AG09319 (cell line): ENCODE results near the gene SLC25A26.

Experiments
- DNase-seq: peaks from one replicate; pipeline ENCODE4 v3.0.0-alpha.2; 2010; ENCODE audit warnings: low read depth; ENCODE audit errors: extremely low read depth
- TF ChIP-seq, protein P1 (sequence below): IDR thresholded peaks from 2 replicates; pipeline ENCODE4 v1.5.1; 2011; ENCODE audit warnings: low read depth, mild to moderate bottlenecking, inconsistent platforms, low read length, moderate library complexity

The SLC25A26 gene

DNA sequence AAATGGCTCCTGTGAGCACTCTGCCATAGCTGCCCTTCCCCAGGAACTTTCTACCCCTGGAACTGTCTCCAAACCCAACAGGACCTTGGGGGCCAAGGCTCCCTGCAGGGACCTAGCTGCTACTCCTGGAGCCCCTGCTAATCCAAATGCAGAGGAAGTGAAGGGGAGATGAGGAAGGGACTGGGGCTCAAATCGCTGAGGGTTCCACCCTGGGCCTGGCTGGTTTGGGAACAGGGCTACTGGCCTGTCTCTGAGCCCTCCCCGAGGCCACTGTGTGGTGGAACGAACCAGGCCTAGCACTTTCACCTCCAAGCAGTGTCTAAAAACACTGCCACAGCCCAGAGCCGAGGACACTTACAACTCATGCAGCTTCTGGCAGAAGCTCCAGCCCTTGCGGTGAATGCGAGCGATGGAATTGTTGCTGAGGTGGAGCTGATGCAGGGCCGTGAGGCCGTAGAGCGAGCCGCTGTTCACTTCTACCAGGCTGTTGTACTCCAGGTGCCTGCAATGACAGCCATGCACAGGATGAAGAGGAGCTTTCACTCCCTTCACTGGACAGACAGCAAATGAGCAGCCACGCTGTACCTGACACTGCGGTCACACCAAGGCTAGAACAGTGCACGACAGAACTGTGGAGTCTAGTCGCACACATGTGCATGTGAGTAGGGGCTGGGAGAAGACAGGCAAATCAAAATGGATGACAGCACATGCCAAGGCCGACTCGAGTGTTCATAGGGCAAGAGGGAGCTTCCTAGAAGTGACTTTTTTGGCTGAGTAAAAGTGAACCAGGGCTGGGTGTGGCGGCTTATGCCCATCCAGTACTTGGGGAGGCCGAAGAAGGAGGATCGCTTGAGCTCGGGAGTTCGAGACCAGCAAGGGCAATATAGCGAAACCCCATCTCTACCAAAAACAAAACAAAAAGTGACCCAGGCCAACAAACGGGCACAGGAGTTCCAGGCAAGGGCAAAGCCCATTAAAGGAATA lies 189.3 kb downstream of the SLC25A26 start:
- no peak for DNase-seq
- TF ChIP-seq, protein P1, sequence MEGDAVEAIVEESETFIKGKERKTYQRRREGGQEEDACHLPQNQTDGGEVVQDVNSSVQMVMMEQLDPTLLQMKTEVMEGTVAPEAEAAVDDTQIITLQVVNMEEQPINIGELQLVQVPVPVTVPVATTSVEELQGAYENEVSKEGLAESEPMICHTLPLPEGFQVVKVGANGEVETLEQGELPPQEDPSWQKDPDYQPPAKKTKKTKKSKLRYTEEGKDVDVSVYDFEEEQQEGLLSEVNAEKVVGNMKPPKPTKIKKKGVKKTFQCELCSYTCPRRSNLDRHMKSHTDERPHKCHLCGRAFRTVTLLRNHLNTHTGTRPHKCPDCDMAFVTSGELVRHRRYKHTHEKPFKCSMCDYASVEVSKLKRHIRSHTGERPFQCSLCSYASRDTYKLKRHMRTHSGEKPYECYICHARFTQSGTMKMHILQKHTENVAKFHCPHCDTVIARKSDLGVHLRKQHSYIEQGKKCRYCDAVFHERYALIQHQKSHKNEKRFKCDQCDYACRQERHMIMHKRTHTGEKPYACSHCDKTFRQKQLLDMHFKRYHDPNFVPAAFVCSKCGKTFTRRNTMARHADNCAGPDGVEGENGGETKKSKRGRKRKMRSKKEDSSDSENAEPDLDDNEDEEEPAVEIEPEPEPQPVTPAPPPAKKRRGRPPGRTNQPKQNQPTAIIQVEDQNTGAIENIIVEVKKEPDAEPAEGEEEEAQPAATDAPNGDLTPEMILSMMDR, result no peak

DNA sequence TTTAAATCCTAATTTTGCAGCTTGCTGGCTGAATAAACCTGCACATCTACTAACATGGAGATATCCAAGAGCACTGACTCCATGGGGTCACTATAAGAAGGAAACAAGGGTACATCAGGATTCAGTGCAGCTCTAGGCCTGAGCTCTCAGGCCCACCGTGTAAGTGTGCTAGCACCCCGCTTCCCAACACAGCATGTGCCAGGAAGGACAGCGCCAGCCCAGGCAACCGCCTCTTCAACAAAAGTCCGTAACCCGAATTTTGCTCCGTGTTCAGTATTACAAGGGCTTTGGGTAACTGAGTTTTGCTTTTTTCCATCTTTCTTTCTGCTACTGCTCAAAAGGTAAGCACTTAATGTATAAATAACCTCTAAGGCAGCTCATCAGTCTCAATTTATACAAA lies 190.2 kb downstream of the SLC25A26 start:
- TF ChIP-seq, protein P1, result no peak
- no peak for DNase-seq

DNA sequence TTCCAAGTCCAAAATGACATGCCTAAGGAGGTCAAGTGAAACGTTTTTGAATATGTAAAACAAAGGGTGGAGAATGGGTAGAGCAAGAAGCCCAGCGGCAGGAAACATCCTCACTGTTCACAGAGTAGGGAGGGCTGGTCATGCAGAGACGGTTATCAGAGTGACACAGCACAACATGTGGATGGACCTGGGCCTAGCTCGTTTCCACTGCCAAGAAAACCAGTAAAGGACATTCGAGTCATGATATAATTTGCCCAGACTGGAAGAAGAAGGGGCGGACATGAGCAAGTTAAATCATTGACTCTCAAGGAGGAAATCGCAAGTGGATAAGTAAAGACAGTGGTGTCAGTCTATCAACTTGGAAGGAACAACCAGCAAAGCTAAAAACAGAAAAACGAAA lies 190.7 kb downstream of the SLC25A26 start:
- TF ChIP-seq, protein P1, result no peak
- no peak for DNase-seq

DNA sequence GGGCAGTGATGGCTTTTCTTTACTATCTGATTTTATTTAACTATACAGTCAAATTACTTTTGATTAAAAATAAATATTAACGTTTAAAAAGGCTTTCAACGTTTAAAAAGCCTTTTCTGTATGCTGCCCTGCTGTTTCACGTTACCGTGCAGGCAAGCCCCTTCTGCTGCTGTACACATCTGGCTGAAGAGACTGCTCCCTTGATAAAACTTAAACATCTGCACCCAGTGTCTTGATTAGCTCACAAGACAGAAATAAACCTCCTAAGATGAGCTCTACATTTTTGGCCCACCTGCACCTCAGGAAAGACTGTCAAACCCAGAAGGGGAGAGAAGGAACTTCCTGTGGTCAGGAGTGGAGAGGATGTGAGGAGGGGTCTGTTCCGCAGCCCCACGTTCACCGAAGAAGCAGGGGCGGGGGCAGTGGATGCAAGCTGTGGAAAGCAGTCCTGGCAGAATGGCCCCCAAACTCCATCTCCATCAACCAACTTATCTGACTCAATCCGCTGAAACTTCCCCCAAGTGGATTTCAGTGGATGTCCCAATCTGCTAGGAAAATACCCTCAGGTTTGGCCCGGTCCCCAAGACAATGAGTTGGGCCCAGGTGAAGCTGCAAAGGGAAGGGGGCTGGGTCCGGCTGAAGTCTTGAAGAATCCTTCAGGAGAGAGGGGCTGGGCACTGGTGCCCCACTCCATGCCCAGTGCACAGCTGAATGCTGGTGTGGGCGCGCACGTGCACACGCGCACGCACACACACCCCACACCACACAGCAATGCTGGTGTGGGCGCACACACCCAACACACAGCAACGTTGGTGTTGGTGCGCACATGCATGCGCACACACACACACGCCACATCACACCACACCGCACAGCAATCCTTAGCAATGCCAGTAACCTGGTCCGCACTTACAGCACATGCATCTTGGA lies 191.4 kb downstream of the SLC25A26 start:
- no peak for DNase-seq
- TF ChIP-seq, protein P1, result no peak

DNA sequence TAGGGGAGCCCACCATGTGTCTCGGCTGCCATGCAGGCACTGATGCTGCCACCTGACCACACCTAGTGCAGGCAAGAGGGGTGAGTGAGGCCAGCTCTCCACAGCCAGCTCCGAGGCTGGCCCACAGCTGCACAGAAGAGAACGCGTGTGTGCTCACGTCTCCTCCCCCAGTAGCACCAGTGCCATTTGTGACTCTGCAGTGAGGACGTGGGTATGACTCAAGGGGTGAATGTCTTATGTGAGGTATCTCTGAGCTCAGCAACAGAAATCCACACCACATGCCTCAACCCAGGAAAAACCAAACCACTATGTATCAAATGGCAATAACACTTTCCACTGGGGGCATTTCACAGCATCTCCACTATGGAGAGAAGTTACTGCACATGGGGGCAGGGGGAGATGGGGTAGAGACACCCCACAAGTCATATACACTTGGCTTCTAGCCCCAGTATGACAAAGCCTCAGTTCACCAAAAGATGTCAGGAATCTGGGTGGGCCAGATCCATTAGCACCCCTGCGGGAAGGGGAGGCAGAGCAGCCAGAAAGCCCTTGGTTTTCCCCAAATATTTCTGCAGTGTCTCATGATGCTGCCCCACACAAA lies 192.4 kb downstream of the SLC25A26 start:
- TF ChIP-seq, protein P1, result no peak
- DNase-seq, result peak; percentile 57

DNA sequence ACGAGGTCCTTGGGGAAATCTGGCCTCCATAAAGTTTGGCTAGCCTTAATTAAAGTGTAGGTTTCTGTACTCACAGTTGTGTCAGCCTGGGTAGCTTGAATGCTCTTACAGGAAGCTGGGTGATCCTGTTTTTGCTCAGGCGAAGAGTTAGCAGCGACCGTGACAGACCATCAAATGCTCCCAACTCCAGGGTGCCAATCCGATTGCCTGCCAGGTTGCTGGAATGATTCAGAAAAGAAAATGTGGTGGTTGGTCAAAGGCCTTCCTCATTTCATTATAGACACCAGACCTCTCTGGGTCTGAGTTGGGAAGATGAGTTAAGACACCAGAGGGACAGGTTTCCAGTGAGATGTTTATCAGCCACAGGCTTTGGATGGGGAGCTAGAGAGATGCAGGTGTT lies 194.0 kb downstream of the SLC25A26 start:
- TF ChIP-seq, protein P1, result no peak
- DNase-seq, result no peak
